K562 (cell line): ENCODE results near the gene PACRG. TPM values are rescaled to one million over a fixed set of nuclear protein-coding genes. Genes with fewer than 3 reads are reported as not detected.

Experiments used
- BCOR ChIP-seq: fragments of 450-650 bp; IDR thresholded peaks from 2 replicates; pipeline ENCODE4 v1.6.1; 2016
- CCNT2 ChIP-seq: IDR thresholded peaks from 2 replicates; pipeline ENCODE4 v1.6.1; 2011; ENCODE audit warnings: borderline replicate concordance, low read depth, mild to moderate bottlenecking, moderate library complexity, mixed read lengths, low read length; ENCODE audit not compliant: insufficient read length; ENCODE audit errors: extremely low read depth
- CREB3 ChIP-seq: fragments of 450-650 bp; conservative IDR thresholded peaks from 2 replicates; pipeline ENCODE4 v1.6.1; 2016; ENCODE audit warnings: missing genetic modification characterization, low read depth, mild to moderate bottlenecking, missing compliant biosample characterization, moderate library complexity
- HNRNPH1 ChIP-seq: fragments of 200-400 bp; formaldehyde crosslinking; optimal IDR thresholded peaks from 2 replicates; pipeline ENCODE3; 2017; ENCODE audit warnings: low read depth, mild to moderate bottlenecking, low read length, moderate library complexity
- MYC ChIP-seq, 2 experiments: fragments of 250-450 bp in 1 of 2; sonication (Bioruptor Pico) in 1 of 2; IDR thresholded peaks; 2 replicates each; pipeline versions ENCODE4 v1.5.1 to v1.6.1; 2012 to 2021; ENCODE audit warnings: low read depth in 2 of 2, borderline replicate concordance in 1 of 2, improper control_type of control experiment in 1 of 2, low read length in 1 of 2, mild to moderate bottlenecking in 1 of 2, moderate library complexity in 1 of 2
- NONO ChIP-seq, 2 experiments: fragments of 200-400 bp in 1 of 2; fragments of 450-650 bp in 1 of 2; formaldehyde crosslinking in 1 of 2; IDR thresholded peaks; 2 replicates each; pipeline ENCODE4 v1.6.1; 2017; ENCODE audit warnings: low read depth in 2 of 2, mild to moderate bottlenecking in 2 of 2, moderate library complexity in 2 of 2, low read length in 1 of 2
- PCBP2 ChIP-seq: fragments of 200-400 bp; formaldehyde crosslinking; IDR thresholded peaks from 2 replicates; pipeline ENCODE4 v1.6.1; 2018; ENCODE audit warnings: low read length, low read depth, mild to moderate bottlenecking, moderate library complexity; ENCODE audit not compliant: poor library complexity, severe bottlenecking
- PML ChIP-seq: IDR thresholded peaks from 2 replicates; pipeline ENCODE4 v1.6.1; 2012; ENCODE audit warnings: low read length, inconsistent platforms
- RBFOX2 ChIP-seq: fragments of 200-400 bp; formaldehyde crosslinking; IDR thresholded peaks from 2 replicates; pipeline ENCODE4 v1.6.1; 2017; ENCODE audit warnings: low read depth, mild to moderate bottlenecking, low read length, moderate library complexity
- SETDB1 ChIP-seq: IDR thresholded peaks from one replicate; pipeline ENCODE4 v1.6.1; 2012; ENCODE audit warnings: low read length, control low read depth, inconsistent platforms
- SPI1 ChIP-seq: IDR thresholded peaks from 2 replicates; pipeline ENCODE4 v1.6.1; 2011; ENCODE audit warnings: low read depth, low read length, control low read depth, borderline replicate concordance
- TOE1 ChIP-seq, 2 experiments: fragments of 450-650 bp in 1 of 2; sonication (generic) in 1 of 2; formaldehyde crosslinking in 1 of 2; IDR thresholded peaks; 2 replicates each; pipeline versions ENCODE4 v1.7.1 to v1.8.0; 2016 to 2022; ENCODE audit warnings: borderline replicate concordance in 2 of 2, mild to moderate bottlenecking in 2 of 2, antibody characterized with exemption in 1 of 2, inconsistent platforms in 1 of 2, low read depth in 1 of 2, missing genetic modification reagents in 1 of 2, moderate library complexity in 1 of 2
- USF2 ChIP-seq: sonication (generic); formaldehyde crosslinking; IDR thresholded peaks from 2 replicates; pipeline ENCODE4 v1.5.0; 2020; ENCODE audit warnings: missing genetic modification reagents
- YY1 ChIP-seq, 3 experiments: IDR thresholded peaks; 2 replicates each; pipeline ENCODE4 v1.6.1; 2011; ENCODE audit warnings: low read length in 2 of 3, mild to moderate bottlenecking in 2 of 3, moderate library complexity in 2 of 3, borderline replicate concordance in 1 of 3, control low read depth in 1 of 3, low read depth in 1 of 3; ENCODE audit not compliant: insufficient read depth in 3 of 3, insufficient replicate concordance in 2 of 3, control insufficient read depth in 1 of 3, insufficient read length in 1 of 3; ENCODE audit errors: extremely low read depth in 1 of 3
- ZBTB17 ChIP-seq: fragments of 450-650 bp; formaldehyde crosslinking; IDR thresholded peaks from 2 replicates; pipeline ENCODE4 v1.4.0; 2020; ENCODE audit warnings: mild to moderate bottlenecking
- ZFP1 ChIP-seq: fragments of 450-650 bp; formaldehyde crosslinking; IDR thresholded peaks from 2 replicates; pipeline ENCODE4 v1.4.0; 2020; ENCODE audit warnings: mild to moderate bottlenecking, mixed read lengths
- ZNF3 ChIP-seq: fragments of 250-450 bp; sonication (Bioruptor Pico); IDR thresholded peaks from 2 replicates; pipeline ENCODE4 v1.5.0; 2021; ENCODE audit warnings: mild to moderate bottlenecking, moderate library complexity
- ZNF445 ChIP-seq: fragments of 250-450 bp; sonication (Bioruptor Pico); IDR thresholded peaks from 2 replicates; pipeline ENCODE4 v1.4.0; 2020; ENCODE audit warnings: low read depth, mild to moderate bottlenecking, moderate library complexity
- ZNF507 ChIP-seq: conservative IDR thresholded peaks from 2 replicates; pipeline ENCODE4 v1.6.1; 2017; ENCODE audit warnings: missing genetic modification characterization, missing compliant biosample characterization
- ZNF583 ChIP-seq: fragments of 250-450 bp; sonication (Bioruptor Pico); IDR thresholded peaks from 2 replicates; pipeline ENCODE4 v1.4.0; 2020
- ZNF785 ChIP-seq: fragments of 250-450 bp; sonication (Bioruptor Pico); IDR thresholded peaks from 2 replicates; pipeline ENCODE4 v1.4.0; 2020; ENCODE audit warnings: mild to moderate bottlenecking
- polyA plus RNA-seq, 8 experiments: library from polyadenylated mRNA; depleted of rRNA in 4 of 8; stranded (reverse) in 5 of 8; unstranded in 3 of 8; fragments of >200 nt; fragmentation: Nextera tagmentation in 2 of 8; fragmentation: Illumina TruSeq in 1 of 8; extraction: Ambion mirVana in 2 of 8; extraction: Trizol in 1 of 8; gene quantifications; 2 replicates each; pipeline versions ENCODE4 v1.2.1 to v1.2.3, GENCODE V29; 2011 to 2014; ENCODE audit warnings: inconsistent platforms in 1 of 8, missing spikeins in 1 of 8
- total RNA-seq, 7 experiments: library from RNA; depleted of rRNA in 6 of 7; stranded (reverse); fragments of >200 nt in 6 of 7; fragmentation: Illumina TruSeq in 2 of 7; extraction: Trizol in 2 of 7; gene quantifications; 2 replicates each; pipeline versions ENCODE4 v1.2.1 to v1.2.3, GENCODE V29; 2011 to 2021; ENCODE audit warnings: low replicate concordance in 1 of 7
- TF ChIP-seq, protein P1 (sequence below): fragments of 450-650 bp; IDR thresholded peaks from 2 replicates; pipeline ENCODE4 v1.6.1; 2018; ENCODE audit warnings: mild to moderate bottlenecking, low read depth; ENCODE audit not compliant: partially characterized antibody

PACRG gene
- total and polyA plus RNA-seq, 9 of the 15 experiments (the other 6 are each of a cell fraction or from before 2014, with no cell fraction given): 0.04 TPM; not detected in 8

DNA sequence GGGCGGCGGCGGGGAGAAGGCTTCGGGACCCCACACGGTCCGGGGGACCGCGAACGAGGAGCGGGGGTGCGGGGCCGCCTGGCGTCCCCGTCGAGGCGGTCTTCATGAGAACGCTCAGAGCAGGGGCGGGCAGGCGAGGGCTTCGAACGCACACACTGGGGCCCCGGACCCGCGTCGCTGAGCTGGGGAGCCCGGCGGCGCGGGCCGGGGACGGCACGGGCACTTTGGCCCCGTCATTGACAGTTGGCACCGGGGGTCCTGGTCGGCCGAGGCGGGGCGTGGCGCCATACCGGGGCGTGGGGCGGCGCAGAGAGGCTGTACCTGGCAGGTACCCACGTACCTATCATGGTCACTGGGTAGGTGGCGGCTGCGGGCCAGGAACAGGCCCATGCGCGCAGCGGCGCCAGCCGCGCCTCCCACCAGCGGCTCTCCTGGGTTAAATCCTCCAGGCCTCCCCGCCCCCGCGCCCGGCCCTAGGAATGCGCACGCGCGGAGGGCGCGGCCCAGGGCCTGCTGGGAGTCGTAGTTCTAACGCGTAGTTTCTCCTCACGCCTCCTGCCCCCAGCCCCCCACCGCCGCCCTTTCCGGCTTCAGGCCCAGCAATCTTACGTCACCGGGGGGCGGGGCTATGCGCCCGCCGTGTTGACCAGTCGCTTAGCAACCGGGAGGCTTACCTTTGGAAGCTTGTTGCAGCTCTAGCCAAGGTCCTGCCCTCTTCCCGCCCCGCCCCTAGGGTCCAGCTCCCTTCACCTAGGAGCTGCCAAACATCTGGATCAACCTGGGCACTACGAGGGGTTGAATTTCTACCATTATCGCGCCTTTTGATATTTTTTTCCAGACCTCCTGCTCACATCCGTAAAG is at the start of gene PACRG, which contains the start of gene PRKN (continued):
- peak; percentile 45; the same call in 1 of the 2 replicates for TF ChIP-seq MYC (IDR thresholded peaks at IDR 0.05; ENCODE audit: low read depth, low read length)
- TF ChIP-seq MYC (CRISPR knock-in tag; IDR thresholded peaks at IDR 0.05; ENCODE audit: borderline replicate concordance, low read depth): no peak
- TF ChIP-seq CCNT2: peak; percentile 88
- TF ChIP-seq TOE1 (IDR thresholded peaks at IDR 0.05; ENCODE audit: borderline replicate concordance): no peak
- TF ChIP-seq TOE1 (CRISPR knock-in tag; IDR thresholded peaks at IDR 0.05; ENCODE audit: borderline replicate concordance, low read depth): no peak
- TF ChIP-seq ZNF583 (CRISPR knock-in tag): no peak
- TF ChIP-seq SPI1: no peak
- TF ChIP-seq BCOR: no peak
- no peak for TF ChIP-seq ZNF507
- TF ChIP-seq YY1 (IDR thresholded peaks at IDR 0.05; ENCODE audit: borderline replicate concordance in 1 of 3, control insufficient read depth in 1 of 3, extremely low read depth in 1 of 3, insufficient read depth in 3 of 3, insufficient read length in 1 of 3, insufficient replicate concordance in 2 of 3, low read depth in 1 of 3, low read length in 2 of 3): peak in 1 of 3 experiments; percentile 77
- TF ChIP-seq ZNF3: no peak
- no peak for TF ChIP-seq CREB3 (tag)
- no peak for TF ChIP-seq ZFP1
- peak; percentile 82 for TF ChIP-seq RBFOX2
- TF ChIP-seq SETDB1: no peak
- no peak for TF ChIP-seq ZBTB17 (CRISPR knock-in tag)
- no peak for TF ChIP-seq ZNF785 (CRISPR knock-in tag)
- 0 out of 4 replicates have a peak, but pooled peaks of 1 of the 2 experiments have one; percentile 28 for TF ChIP-seq NONO (IDR thresholded peaks at IDR 0.05; ENCODE audit: low read depth in 2 of 2, low read length in 1 of 2)
- no peak for TF ChIP-seq PML
- TF ChIP-seq, protein P1, sequence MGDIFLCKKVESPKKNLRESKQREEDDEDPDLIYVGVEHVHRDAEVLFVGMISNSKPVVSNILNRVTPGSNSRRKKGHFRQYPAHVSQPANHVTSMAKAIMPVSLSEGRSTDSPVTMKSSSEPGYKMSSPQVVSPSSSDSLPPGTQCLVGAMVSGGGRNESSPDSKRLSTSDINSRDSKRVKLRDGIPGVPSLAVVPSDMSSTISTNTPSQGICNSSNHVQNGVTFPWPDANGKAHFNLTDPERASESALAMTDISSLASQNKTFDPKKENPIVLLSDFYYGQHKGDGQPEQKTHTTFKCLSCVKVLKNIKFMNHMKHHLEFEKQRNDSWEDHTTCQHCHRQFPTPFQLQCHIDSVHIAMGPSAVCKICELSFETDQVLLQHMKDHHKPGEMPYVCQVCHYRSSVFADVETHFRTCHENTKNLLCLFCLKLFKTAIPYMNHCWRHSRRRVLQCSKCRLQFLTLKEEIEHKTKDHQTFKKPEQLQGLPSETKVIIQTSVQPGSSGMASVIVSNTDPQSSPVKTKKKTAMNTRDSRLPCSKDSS: no peak
- TF ChIP-seq USF2 (CRISPR knock-in tag): no peak
- no peak for TF ChIP-seq HNRNPH1
- no peak for TF ChIP-seq PCBP2
- TF ChIP-seq ZNF445 (CRISPR knock-in tag): no peak
